HG02870 (cell line): Measurements from ENCODE around the gene FTH1.
"Not testable (repeated sequence)": the region's sequence is repeated elsewhere in the genome, so short reads cannot be mapped to it uniquely, and the experiment has no call there.

Experiments used
- ATAC-seq: cut with Tn5 transposase; IDR thresholded peaks from one replicate; pipeline ENCODE4 v1.9.1; 2021; ENCODE audit warnings: mild to moderate bottlenecking, moderate library complexity; ENCODE audit not compliant: unreplicated experiment

FTH1 gene

GRCh38 chr11:61978703-61979661 is 11.5 kb upstream of the FTH1 start:
- no peak for ATAC-seq

- ATAC-seq = no peak
Measured at GRCh38 chr11:61976813-61977475, 9.5 kb upstream of the FTH1 start.

GRCh38 chr11:61976420-61976800 is 9.0 kb upstream of the FTH1 start:
- no peak for ATAC-seq

- ATAC-seq = no peak
Measured at GRCh38 chr11:61975638-61976419, 8.4 kb upstream of the FTH1 start.

- ATAC-seq = no peak
Measured at GRCh38 chr11:61974766-61975631, 7.6 kb upstream of the FTH1 start.

GRCh38 chr11:61973476-61974162 is 6.2 kb upstream of the FTH1 start:
- no peak for ATAC-seq

GRCh38 chr11:61972672-61973475 is 5.4 kb upstream of the FTH1 start:
- ATAC-seq = no peak

- no peak for ATAC-seq
Measured at GRCh38 chr11:61972112-61972671, 4.8 kb upstream of the FTH1 start.

GRCh38 chr11:61971248-61972111 is 4.0 kb upstream of the FTH1 start:
- ATAC-seq = no peak

- ATAC-seq = no peak
Measured at GRCh38 chr11:61969838-61970662, 2.6 kb upstream of the FTH1 start.

- ATAC-seq = no peak
Measured at GRCh38 chr11:61969391-61969758, 1.9 kb upstream of the FTH1 start.

GRCh38 chr11:61968758-61969390 is 1.4 kb upstream of the FTH1 start:
- no peak for ATAC-seq

- no peak for ATAC-seq
Measured at GRCh38 chr11:61967924-61968757, 707 bp upstream of the FTH1 start.

- no peak for ATAC-seq
Measured at GRCh38 chr11:61966734-61967115, 709 bp downstream of the FTH1 start.

GRCh38 chr11:61964666-61965271 is 2.7 kb downstream of the FTH1 start:
- not testable (repeated sequence) for ATAC-seq
